ENCODE results near the gene OSGIN1.
A peak's percentile ranks its signal among the peaks of the same experiment; 100 is the strongest.

OSGIN1 gene

DNA sequence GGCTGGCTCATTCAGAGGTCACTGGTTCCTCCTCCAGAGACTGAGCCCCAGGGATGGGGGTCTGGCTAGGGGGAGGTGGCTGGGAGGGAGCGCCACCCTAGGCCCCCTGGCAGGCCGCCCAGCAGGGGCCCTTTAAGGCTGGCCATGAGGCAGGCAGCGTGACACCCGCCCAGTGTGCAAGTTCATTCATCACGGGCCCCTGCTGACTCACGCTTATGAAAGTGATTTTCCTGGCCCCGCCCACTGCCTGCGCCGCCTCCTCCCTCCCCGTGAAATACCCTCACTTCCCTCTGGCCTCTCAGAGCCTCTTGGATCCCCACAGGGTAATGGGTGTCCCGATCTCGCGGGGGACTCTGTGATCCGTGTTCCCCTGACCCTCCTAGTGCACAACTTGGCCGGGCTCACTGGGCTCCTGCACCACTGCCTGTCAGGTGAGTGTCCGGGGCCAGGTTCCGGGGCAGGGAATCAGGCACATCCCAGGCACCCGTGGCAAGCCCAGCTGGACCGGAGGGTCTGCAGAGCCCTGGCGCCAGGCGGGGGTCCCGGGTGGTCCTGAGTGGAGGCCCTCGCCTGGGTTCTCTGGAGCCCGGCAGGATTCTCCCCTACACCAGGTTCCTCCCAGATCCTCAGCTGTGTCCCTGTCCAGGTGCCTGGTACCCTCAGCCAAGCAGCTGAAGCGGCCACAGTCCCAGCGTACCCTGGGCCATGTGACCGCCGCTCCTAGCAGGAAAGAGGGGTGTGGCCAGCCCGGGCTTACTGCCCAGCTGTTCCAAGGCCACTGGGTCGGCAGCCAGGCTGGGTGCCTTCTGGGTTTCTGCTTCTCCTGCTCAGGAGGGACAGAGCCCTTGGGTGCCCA is at the start of gene OSGIN1:
Gene OSGIN1 (plus strand): TSS at position 301 of the 856 bp plus-strand sequence. CDS start 4,432 bp downstream, outside the sequence.
- DNase-seq (ENCODE audit: low read depth in 3 of 3, low spot score in 1 of 3): peak in 1 of 3 donors; percentile 72

GRCh38 chr16:83903751-83904150 is 49.3 kb upstream of the OSGIN1 start:
- DNase-seq (ENCODE audit: low read depth in 3 of 3, low spot score in 1 of 3): no peak

DNA sequence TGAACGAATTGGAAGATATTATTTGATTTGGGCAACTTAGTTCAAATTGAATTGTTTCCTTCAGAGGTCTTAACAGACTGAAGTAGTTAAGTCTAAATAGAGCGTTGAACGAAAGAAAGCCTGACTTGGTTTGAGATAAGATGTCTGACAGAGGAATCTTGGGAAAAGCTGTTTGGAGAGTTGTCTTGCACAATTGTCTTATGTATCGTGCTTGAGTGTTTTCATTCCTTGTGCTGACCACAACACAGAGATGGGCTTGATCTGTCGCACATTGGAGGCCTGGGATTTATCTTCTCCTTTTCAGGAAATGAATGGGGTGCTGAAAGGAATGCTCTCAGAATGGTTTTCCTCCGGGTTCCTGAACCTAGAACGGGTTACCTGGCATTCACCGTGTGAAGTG is 46.4 kb upstream of the OSGIN1 start:
- DNase-seq (ENCODE audit: low read depth in 3 of 3, low spot score in 1 of 3): no peak

DNA sequence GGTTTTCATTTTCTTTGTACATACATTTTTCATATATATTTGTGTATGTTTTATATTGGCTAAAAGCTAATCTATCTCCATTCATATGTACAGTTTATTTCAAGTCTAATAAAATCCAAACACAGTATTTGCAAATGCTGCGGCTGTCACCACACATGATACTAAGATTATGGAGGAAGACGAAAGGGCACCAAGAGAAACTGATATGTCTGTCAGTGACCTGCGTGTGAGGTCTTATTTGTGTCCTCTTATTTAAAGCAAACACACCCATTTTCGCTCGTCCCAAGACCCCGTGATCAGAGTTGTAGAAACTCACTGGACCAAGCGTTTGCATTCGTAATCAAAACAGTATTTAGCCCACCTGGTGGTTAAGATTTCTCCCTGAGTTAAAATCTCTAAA is 45.9 kb upstream of the OSGIN1 start:
- no peak for DNase-seq (ENCODE audit: low read depth in 3 of 3, low spot score in 1 of 3)

GRCh38 chr16:83907631-83908250 is 45.3 kb upstream of the OSGIN1 start:
- DNase-seq (ENCODE audit: low read depth in 3 of 3, low spot score in 1 of 3): no peak

- DNase-seq (ENCODE audit: low read depth in 3 of 3, low spot score in 1 of 3): no peak
Observed at GRCh38 chr16:83908798-83909197, 44.2 kb upstream of the OSGIN1 start.

DNA sequence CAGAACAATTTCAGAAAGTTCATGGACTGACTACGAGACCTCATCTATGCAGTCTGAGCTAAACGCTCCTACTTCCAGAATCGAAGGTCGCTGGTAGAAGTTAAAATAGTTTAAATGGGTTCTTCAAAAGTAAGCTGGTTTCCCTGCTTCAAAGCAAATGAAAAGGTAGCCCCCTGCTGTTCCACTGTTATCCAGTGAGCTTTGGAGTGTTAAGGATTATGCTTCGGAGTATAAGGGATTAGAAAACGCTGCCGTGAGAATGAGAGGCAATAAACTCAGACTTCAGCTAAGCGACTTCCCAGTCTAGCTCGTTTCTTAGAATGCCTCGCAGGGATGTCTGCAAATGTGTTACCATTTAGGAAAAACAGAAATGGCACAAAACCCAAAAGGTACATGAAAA is 41.8 kb upstream of the OSGIN1 start:
- DNase-seq (ENCODE audit: low read depth in 3 of 3, low spot score in 1 of 3): no peak

GRCh38 chr16:83912519-83913244 is 40.4 kb upstream of the OSGIN1 start:
- no peak for DNase-seq (ENCODE audit: low read depth in 3 of 3, low spot score in 1 of 3)

GRCh38 chr16:83913245-83913633 is 39.8 kb upstream of the OSGIN1 start:
- DNase-seq (ENCODE audit: low read depth in 3 of 3, low spot score in 1 of 3): no peak

- DNase-seq (ENCODE audit: low read depth in 3 of 3, low spot score in 1 of 3): no peak
Observed at GRCh38 chr16:83914091-83914710, 38.8 kb upstream of the OSGIN1 start.

- DNase-seq (ENCODE audit: low read depth in 3 of 3, low spot score in 1 of 3): no peak
Observed at GRCh38 chr16:83915081-83915480, 38.0 kb upstream of the OSGIN1 start.

DNA sequence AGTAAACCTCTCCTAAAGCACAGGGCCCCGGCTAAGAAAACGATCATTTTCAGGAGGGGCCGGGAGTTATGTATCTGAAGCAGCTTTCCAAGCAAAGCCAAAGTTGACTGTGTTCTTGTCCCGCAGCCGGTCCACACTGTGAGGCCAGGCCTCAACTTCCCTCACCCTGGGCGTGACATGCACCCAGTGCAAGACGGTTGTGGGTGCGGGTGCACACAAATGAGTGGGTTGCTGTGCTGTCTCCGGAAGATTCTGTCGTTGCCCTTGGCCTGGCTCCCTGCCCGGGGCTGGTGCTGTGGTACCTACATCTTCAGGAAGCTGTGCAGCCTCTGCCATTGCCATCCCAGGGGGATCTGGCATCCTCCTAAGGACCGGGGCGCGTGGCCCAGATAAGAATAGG is 37.5 kb upstream of the OSGIN1 start:
- DNase-seq (ENCODE audit: low read depth in 3 of 3, low spot score in 1 of 3): no peak

DNA sequence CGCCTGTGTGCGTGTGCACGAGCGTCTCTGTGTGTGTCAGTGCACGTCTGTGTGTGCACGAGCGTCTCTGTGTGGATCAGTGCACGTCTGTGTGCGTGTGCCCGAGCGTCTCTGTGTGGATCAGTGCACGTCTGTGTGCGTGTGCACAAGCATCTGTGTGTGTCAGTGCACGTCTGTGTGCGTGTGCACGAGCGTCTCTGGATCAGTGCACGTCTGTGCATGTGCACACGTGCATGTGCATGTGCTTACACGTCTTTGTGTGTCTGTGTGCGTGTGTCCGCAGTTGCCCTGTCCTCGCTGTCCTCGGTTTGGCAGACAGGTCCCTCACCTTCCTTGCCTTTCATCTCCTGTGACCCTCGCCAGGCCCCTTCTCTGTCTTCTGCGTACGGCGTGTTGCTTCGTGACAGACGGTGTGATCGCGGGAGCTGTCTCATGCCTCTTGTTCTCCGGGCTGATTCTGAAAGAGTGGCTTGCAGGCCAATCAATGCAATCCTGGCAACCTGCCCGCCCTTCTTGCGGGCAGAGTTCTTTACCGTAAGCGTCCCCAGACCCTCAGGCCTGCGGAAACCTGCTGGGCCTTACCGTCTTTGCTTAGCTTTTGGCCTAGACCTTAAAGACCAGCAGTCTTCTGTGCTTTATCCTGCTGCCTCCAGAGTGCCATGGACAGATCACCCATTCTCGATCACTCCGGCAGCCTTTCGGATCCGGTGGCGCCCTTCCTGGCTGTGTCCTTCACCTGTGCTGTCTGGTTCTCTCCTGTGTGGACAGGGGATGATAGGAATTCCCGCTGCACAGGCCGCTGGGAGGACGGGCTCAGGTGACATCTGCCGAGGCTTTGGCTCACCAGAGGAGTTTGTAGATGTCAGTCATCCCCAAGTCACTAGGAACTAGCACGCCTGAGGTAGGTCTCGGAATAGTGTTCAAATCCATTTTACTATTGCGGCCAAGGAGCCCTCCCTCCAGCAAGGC is 35.6 kb upstream of the OSGIN1 start:
- DNase-seq (ENCODE audit: low read depth in 3 of 3, low spot score in 1 of 3): no peak

- no peak for DNase-seq (ENCODE audit: low read depth in 3 of 3, low spot score in 1 of 3)
Observed at GRCh38 chr16:83920894-83921491, 32.0 kb upstream of the OSGIN1 start.

DNA sequence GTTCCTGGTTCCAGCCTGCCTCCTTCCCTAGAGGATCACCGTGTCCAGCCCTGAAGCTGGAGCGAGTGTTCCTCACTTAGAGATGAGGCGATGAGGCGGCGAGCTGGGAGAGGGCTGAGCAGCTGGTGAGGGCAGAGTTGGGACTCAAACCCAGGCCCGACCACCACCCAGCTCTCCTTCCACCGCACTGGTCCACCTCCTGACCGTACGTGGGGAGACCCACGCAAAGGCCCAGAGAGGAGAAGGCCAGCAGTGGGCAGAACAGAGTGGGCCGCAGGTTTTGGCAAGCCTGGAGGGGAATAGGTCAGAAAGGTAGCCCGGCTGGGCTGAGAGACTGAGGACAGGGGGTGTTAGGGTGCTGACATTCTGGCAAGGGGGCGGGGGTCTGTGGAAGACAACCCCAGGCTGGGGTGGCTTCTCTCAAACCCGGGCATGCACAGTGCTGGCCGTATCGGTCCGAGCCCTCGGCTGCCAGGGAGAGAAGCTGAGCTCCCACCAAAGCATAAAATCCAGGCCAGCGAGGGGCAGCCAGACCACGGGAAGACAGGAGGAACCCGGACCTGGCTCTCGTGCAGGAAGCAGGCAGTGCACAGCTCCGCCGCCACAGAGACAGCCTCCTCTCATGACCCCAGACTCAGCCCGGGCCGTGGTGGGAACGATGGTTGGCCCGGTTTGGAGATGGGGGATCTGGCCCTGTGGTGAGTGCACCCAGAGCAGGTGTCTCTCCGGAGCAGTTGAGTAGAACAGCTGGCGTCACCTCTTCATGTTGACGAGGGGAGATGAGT is 29.3 kb upstream of the OSGIN1 start:
- DNase-seq (ENCODE audit: low read depth in 3 of 3, low spot score in 1 of 3): no peak

GRCh38 chr16:83924686-83925085 is 28.4 kb upstream of the OSGIN1 start:
- DNase-seq (ENCODE audit: low read depth in 3 of 3, low spot score in 1 of 3): no peak

DNA sequence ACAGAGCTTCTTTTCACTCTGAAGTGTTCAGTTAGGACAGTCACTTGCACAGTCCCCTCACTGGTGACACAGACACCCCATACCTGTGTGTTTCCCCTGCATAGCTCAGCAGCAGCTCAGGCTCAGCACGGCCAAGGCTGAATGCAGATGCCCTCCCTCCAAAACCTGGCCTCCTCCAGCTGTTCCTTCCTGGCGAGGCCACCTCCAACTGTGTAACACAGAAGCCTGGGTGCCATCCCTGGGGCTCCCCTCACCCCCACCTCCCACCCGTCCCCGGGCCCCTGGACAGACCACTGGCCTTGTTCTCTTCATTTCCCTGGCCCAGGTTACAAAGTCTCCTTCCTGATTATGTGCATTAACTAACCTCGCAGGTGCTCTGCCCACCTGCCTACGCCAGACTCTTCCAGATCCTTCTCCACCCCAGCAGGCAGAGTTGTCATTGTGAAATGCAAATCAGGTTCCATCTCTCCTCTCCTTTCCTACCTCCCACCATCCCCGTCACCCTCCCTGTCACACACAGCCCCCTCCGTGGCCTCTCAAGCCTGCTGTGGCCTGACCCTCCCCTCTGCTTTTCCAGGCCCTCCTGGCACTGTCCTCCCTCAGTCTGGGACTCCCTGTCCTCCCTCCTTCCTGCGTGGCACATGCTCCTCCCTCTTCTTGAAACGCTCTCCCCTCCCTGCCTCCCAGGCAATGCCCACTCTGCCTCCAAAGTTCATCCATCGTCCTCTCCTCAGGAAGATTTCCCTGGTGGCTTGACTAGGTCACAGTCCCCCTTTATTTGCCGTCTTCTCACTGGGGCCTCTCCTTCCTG is 27.7 kb upstream of the OSGIN1 start:
- DNase-seq (ENCODE audit: low read depth in 3 of 3, low spot score in 1 of 3): no peak

DNA sequence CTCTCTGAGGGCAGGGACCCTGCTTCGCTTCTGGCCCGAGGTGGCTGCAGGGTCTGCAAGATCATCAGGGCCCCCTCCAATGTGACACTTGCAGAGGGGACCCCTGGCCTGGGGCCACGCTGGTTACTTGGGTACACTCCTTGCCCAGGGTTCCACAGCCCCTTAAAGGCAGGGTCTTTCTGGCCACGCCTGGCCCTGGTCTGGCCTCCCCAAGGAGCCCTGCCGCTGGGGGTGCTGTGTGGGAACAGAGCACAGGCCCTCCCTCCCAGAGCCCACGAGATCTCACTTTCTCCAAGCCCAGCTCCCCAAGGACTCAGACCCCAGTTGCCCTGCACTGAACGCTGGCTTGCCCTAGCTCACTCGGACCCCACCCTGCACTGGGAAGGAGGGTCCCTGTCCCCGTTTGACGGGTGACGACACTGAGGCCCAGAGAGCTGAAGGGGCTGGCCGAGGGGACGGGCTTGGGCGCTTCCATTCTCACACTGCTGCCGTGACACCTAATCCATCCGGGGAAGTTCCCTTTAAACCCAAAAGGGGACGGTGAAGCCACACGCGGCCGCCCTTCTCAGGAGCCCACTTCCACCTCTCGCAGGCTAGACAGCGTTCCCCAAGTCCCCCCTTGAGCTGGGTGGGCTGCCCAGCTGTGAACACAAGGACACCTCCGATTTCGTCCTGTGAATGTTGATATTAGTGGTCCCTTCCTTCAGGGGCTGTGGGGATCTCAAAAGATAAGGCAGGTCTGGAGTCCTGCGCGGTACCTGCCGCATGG is 26.9 kb upstream of the OSGIN1 start:
- no peak for DNase-seq (ENCODE audit: low read depth in 3 of 3, low spot score in 1 of 3)

All from stimulated activated CD4-positive, alpha-beta T cell treated with anti-CD3 and anti-CD28 coated beads, TNF-alpha, amount 100 ng/mL, for 1 hour (primary cell).